Measurements from ENCODE around the gene MAPK14.

DNA sequence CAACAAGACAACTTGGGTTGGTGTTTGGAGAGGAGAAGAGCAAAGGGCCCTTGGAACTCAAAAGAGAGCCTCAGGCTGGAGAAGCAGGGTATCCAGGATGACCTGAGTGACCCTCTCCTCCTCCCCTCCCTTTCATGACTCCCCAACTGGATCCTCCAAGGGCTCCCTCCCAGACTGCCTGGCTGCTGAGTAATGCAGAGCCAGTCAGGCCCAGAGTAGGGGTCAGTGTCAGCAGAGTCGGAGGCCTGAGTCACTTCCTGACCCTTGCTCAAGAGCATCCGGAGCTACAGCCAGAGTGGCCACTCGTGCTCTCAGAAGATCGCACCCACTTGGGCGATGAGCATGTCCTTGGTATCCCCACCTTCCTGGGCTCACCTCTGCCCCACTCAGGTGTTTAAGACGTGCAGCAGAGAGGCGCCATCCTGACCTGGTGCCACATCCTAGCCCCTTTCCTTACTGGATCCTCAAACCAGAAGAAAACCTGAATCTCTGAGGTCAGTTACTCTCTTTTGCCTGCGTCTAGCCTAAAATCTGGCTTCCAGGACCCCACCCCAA, 99.9 kb downstream of the MAPK14 start:
- TF ChIP-seq, protein P1, sequence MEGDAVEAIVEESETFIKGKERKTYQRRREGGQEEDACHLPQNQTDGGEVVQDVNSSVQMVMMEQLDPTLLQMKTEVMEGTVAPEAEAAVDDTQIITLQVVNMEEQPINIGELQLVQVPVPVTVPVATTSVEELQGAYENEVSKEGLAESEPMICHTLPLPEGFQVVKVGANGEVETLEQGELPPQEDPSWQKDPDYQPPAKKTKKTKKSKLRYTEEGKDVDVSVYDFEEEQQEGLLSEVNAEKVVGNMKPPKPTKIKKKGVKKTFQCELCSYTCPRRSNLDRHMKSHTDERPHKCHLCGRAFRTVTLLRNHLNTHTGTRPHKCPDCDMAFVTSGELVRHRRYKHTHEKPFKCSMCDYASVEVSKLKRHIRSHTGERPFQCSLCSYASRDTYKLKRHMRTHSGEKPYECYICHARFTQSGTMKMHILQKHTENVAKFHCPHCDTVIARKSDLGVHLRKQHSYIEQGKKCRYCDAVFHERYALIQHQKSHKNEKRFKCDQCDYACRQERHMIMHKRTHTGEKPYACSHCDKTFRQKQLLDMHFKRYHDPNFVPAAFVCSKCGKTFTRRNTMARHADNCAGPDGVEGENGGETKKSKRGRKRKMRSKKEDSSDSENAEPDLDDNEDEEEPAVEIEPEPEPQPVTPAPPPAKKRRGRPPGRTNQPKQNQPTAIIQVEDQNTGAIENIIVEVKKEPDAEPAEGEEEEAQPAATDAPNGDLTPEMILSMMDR (conservative IDR thresholded peaks at IDR 0.05; ENCODE audit: low read depth, low read length): no peak
- TF ChIP-seq EZH2 (IDR thresholded peaks at IDR 0.05; ENCODE audit: low read length, unreplicated experiment): no peak

Data from PC-3 (cell line).